K562 (cell line): ENCODE data around the gene CLIC1. TPM values are rescaled to one million over a fixed set of nuclear protein-coding genes. Genes with fewer than 3 reads are reported as not detected.

Experiments
- ATAC-seq: fragments of 200-7000 bp; cut with Tn5 transposase; 3 replicates; pipeline ENCODE4 v1.9.1; 2020; ENCODE audit warnings: moderate library complexity
- BruUV-seq: library from RNA; stranded (reverse); fragments of 400-500 nt; replicated peaks from 2 replicates; lab custom pipeline; 2021; lab: Mats Ljungman, UMichigan
- CTCF ChIA-PET: fragments of 300-600 bp; formaldehyde crosslinking; extraction: SDS; loops from one replicate; lab custom pipeline; 2021; ENCODE audit warnings: low intra/inter-chr PET ratio; lab: Yijun Ruan, JAX
- POLR2A ChIA-PET: fragments of 300-600, 350-650 bp; sonication (Branson Sonifier 250); formaldehyde crosslinking; extraction: SDS; loops from one replicate; lab custom pipeline; 2021; ENCODE audit warnings: antibody characterized with exemption, inconsistent platforms; lab: Yijun Ruan, JAX
- DNase-seq, 4 experiments: peaks; one replicate each; pipeline versions ENCODE4 v3.0.0 to v3.0.0-alpha.2; 2011 to 2018; ENCODE audit warnings: low spot score in 3 of 4, mixed read lengths in 3 of 4; ENCODE audit errors: extremely low read depth in 1 of 4
- FAIRE-seq: peaks from 2 replicates; lab custom pipeline; 2011; peaks lifted over from hg19 to GRCh38; lab: Jason Lieb, UNC
- H2AFZ ChIP-seq: 2 replicates; pipeline ENCODE4 v1.6.0; 2011; ENCODE audit warnings: low read depth, low read length, control low read depth, inconsistent platforms
- H3K27ac ChIP-seq: fragments of 200-600 bp; 3 replicates; pipeline ENCODE4 v1.8.0; 2011; ENCODE audit warnings: low read depth, mild to moderate bottlenecking, control low read depth, inconsistent platforms, low read length, moderate library complexity, mixed read lengths; ENCODE audit errors: extremely low read depth
- H3K27me3 ChIP-seq, 2 experiments: fragments of 300-600 bp in 1 of 2; 2 replicates in 1 of 2; 3 replicates in 1 of 2; pipeline versions ENCODE4 v1.6.0 to v1.8.0; 2011; ENCODE audit warnings: inconsistent platforms in 2 of 2, low read length in 2 of 2, mild to moderate bottlenecking in 1 of 2, mixed read lengths in 1 of 2, moderate library complexity in 1 of 2; ENCODE audit not compliant: control insufficient read depth in 2 of 2, insufficient read depth in 2 of 2
- H3K36me3 ChIP-seq: fragments of 300-600 bp; 3 replicates; pipeline ENCODE4 v1.8.0; 2011; ENCODE audit warnings: mild to moderate bottlenecking, low read length, inconsistent platforms; ENCODE audit not compliant: control insufficient read depth, insufficient read depth
- H3K4me1 ChIP-seq, 2 experiments: fragments of 200-600 bp in 1 of 2; replicated peaks in 1 of 2; 2 replicates in 1 of 2; 3 replicates in 1 of 2; pipeline versions ENCODE4 v1.5.1 to v1.8.0; 2011; ENCODE audit warnings: inconsistent platforms in 2 of 2, low read length in 2 of 2, mild to moderate bottlenecking in 1 of 2, mixed read lengths in 1 of 2, moderate library complexity in 1 of 2; ENCODE audit not compliant: control insufficient read depth in 2 of 2, insufficient read depth in 2 of 2
- H3K4me2 ChIP-seq: 2 replicates; pipeline ENCODE4 v1.6.1; 2011; ENCODE audit warnings: low read length, control low read depth, inconsistent platforms, mixed read lengths; ENCODE audit not compliant: insufficient read depth
- H3K4me3 ChIP-seq: fragments of 200-600 bp; sonication (generic), shearing (Covaris generic); 2 replicates; pipeline ENCODE4 v1.5.1; 2016; ENCODE audit warnings: control low read depth, inconsistent platforms
- H3K79me2 ChIP-seq: fragments of 200-600 bp; 3 replicates; pipeline ENCODE4 v1.8.0; 2011; ENCODE audit warnings: low read length, inconsistent platforms; ENCODE audit not compliant: control insufficient read depth, insufficient read depth
- H3K9ac ChIP-seq, 2 experiments: 2 replicates each; pipeline versions ENCODE4 v1.6.0 to v1.6.1; 2011; ENCODE audit warnings: low read depth in 2 of 2, low read length in 2 of 2, control low read depth in 1 of 2, inconsistent platforms in 1 of 2, mild to moderate bottlenecking in 1 of 2, mixed read lengths in 1 of 2; ENCODE audit not compliant: insufficient read depth in 1 of 2
- H3K9me1 ChIP-seq: one replicate; pipeline ENCODE4 v1.6.0; 2011; ENCODE audit warnings: inconsistent platforms, mild to moderate bottlenecking, low read length, moderate library complexity; ENCODE audit not compliant: control insufficient read depth, insufficient read depth
- H3K9me3 ChIP-seq: replicated peaks from 2 replicates; pipeline ENCODE4 v1.5.1; 2011; ENCODE audit warnings: low read depth, low read length, inconsistent platforms; ENCODE audit not compliant: control insufficient read depth, insufficient read depth
- H4K20me1 ChIP-seq: replicated peaks from 2 replicates; pipeline ENCODE4 v1.6.1; 2011; ENCODE audit warnings: low read length, inconsistent platforms, mixed read lengths; ENCODE audit not compliant: control insufficient read depth, insufficient read depth
- C11orf30 ChIP-seq: fragments of 450-650 bp; IDR thresholded peaks from 2 replicates; pipeline ENCODE4 v1.6.1; 2016; ENCODE audit warnings: low read depth, mild to moderate bottlenecking
- CC2D1A ChIP-seq: fragments of 450-650 bp; IDR thresholded peaks from 2 replicates; pipeline ENCODE4 v1.6.1; 2017; ENCODE audit warnings: mild to moderate bottlenecking
- ETS2 ChIP-seq: IDR thresholded peaks from 2 replicates; pipeline ENCODE4 v1.6.1; 2016; ENCODE audit warnings: borderline replicate concordance, missing genetic modification characterization, mild to moderate bottlenecking, moderate library complexity, missing compliant biosample characterization; ENCODE audit not compliant: poor library complexity, severe bottlenecking
- HMG20A ChIP-seq: fragments of 450-650 bp; formaldehyde crosslinking; conservative IDR thresholded peaks from 2 replicates; pipeline ENCODE4 v1.4.0; 2020; ENCODE audit warnings: mild to moderate bottlenecking, mixed read lengths
- IRF2 ChIP-seq: sonication (generic); formaldehyde crosslinking; IDR thresholded peaks from 2 replicates; pipeline ENCODE4 v1.8.1; 2022; ENCODE audit warnings: mild to moderate bottlenecking, missing genetic modification reagents
- MCM3 ChIP-seq: fragments of 450-650 bp; IDR thresholded peaks from 2 replicates; pipeline ENCODE4 v1.6.1; 2016
- MCM7 ChIP-seq, 2 experiments: fragments of 450-650 bp; IDR thresholded peaks; 2 replicates each; pipeline ENCODE4 v1.6.1; 2016 to 2018
- NCOA4 ChIP-seq: fragments of 450-650 bp; IDR thresholded peaks from 2 replicates; pipeline ENCODE4 v1.6.1; 2018; ENCODE audit warnings: mild to moderate bottlenecking; ENCODE audit not compliant: partially characterized antibody
- NR4A1 ChIP-seq, 2 experiments: fragments of 250-450 bp in 1 of 2; fragments of 450-650 bp in 1 of 2; sonication (Bioruptor Pico) in 1 of 2; IDR thresholded peaks; 2 replicates each; pipeline versions ENCODE4 v1.4.0 to v1.6.1; 2016 to 2020; ENCODE audit warnings: mild to moderate bottlenecking in 2 of 2, missing compliant biosample characterization in 1 of 2, missing genetic modification characterization in 1 of 2, moderate library complexity in 1 of 2
- POLR3G ChIP-seq: IDR thresholded peaks from 2 replicates; pipeline ENCODE4 v1.6.1; 2011; ENCODE audit not compliant: insufficient read length, insufficient replicate concordance; ENCODE audit errors: extremely low read depth
- SNIP1 ChIP-seq: fragments of 450-650 bp; IDR thresholded peaks from 2 replicates; pipeline ENCODE4 v1.7.1; 2017; ENCODE audit warnings: low read depth, mild to moderate bottlenecking
- ZBTB17 ChIP-seq: fragments of 450-650 bp; formaldehyde crosslinking; IDR thresholded peaks from 2 replicates; pipeline ENCODE4 v1.4.0; 2020; ENCODE audit warnings: mild to moderate bottlenecking
- ZNF146 ChIP-seq: IDR thresholded peaks from one replicate; pipeline ENCODE4 v1.6.1; 2018; ENCODE audit warnings: missing compliant biosample characterization; ENCODE audit not compliant: unreplicated experiment
- ZNF184 ChIP-seq: sonication (generic); formaldehyde crosslinking; IDR thresholded peaks from 2 replicates; pipeline ENCODE4 v1.5.0; 2020; ENCODE audit warnings: missing genetic modification reagents
- ZNF239 ChIP-seq: fragments of 250-450 bp; sonication (Bioruptor Pico); IDR thresholded peaks from 2 replicates; pipeline ENCODE4 v1.4.0; 2020; ENCODE audit warnings: mild to moderate bottlenecking
- ZNF561 ChIP-seq: fragments of 450-650 bp; formaldehyde crosslinking; conservative IDR thresholded peaks from 2 replicates; pipeline ENCODE4 v1.4.0; 2020; ENCODE audit warnings: mild to moderate bottlenecking, moderate library complexity
- ZNF76 ChIP-seq: fragments of 250-450 bp; sonication (Bioruptor Pico); IDR thresholded peaks from 2 replicates; pipeline ENCODE4 v1.4.0; 2020; ENCODE audit warnings: mild to moderate bottlenecking, moderate library complexity, borderline replicate concordance
- ZNF764 ChIP-seq: fragments of 250-450 bp; sonication (Bioruptor Pico); IDR thresholded peaks from 2 replicates; pipeline ENCODE4 v1.4.0; 2020; ENCODE audit warnings: low read depth, mild to moderate bottlenecking, moderate library complexity
- ZNF77 ChIP-seq: fragments of 250-450 bp; sonication (Bioruptor Pico); IDR thresholded peaks from 2 replicates; pipeline ENCODE4 v1.5.0; 2020
- ZNF79 ChIP-seq: fragments of 250-450 bp; sonication (Bioruptor Pico); IDR thresholded peaks from 2 replicates; pipeline ENCODE4 v1.4.0; 2020; ENCODE audit warnings: low read depth, mild to moderate bottlenecking, moderate library complexity
- WGBS: fragments of 100-300 bp; shearing (Covaris generic); methylation state at CpG from one replicate; pipeline ENCODE4 v1.1.6; 2016; ENCODE audit warnings: low coverage, mixed read lengths; ENCODE audit not compliant: insufficient coverage; ENCODE audit errors: missing lambda C conversion rate; 5-methylcytosine and 5-hydroxymethylcytosine counted together
- in situ Hi-C: fragments of 300-500 bp; cut with MboI; formaldehyde crosslinking; loops from 4 replicates; pipeline ENCODE4 v1.15.0; 2018; ENCODE audit warnings: inconsistent platforms, mixed read lengths
- intact Hi-C: fragments of 100-400 bp; cut with micrococcal nuclease; formaldehyde crosslinking; loops from 2 replicates; pipeline ENCODE4 v1.14.2; 2022
- polyA plus RNA-seq, 8 experiments: library from polyadenylated mRNA; depleted of rRNA in 4 of 8; stranded (reverse) in 5 of 8; unstranded in 3 of 8; fragments of >200 nt; fragmentation: Nextera tagmentation in 2 of 8; fragmentation: Illumina TruSeq in 1 of 8; extraction: Ambion mirVana in 2 of 8; extraction: Trizol in 1 of 8; gene quantifications; 2 replicates each; pipeline versions ENCODE4 v1.2.1 to v1.2.3, GENCODE V29; 2011 to 2014; ENCODE audit warnings: inconsistent platforms in 1 of 8, missing spikeins in 1 of 8
- total RNA-seq, 7 experiments: library from RNA; depleted of rRNA in 6 of 7; stranded (reverse); fragments of >200 nt in 6 of 7; fragmentation: Illumina TruSeq in 2 of 7; extraction: Trizol in 2 of 7; gene quantifications; 2 replicates each; pipeline versions ENCODE4 v1.2.1 to v1.2.3, GENCODE V29; 2011 to 2021; ENCODE audit warnings: low replicate concordance in 1 of 7
- TF ChIP-seq, protein P1 (sequence below): fragments of 250-450 bp; sonication (Bioruptor Pico); IDR thresholded peaks from 2 replicates; pipeline ENCODE4 v1.8.0; 2021; ENCODE audit warnings: moderate library complexity, mild to moderate bottlenecking, inconsistent platforms
- TF ChIP-seq, protein P2 (sequence below): sonication (generic); formaldehyde crosslinking; IDR thresholded peaks from 2 replicates; pipeline ENCODE4 v1.8.0; 2023; ENCODE audit warnings: mild to moderate bottlenecking, missing genetic modification reagents

The CLIC1 gene
- total and polyA plus RNA-seq, 9 of the 15 experiments (the other 6 are each of a cell fraction or from before 2014, with no cell fraction given) = 1,267 to 2,419 (median 1,808) TPM

DNA sequence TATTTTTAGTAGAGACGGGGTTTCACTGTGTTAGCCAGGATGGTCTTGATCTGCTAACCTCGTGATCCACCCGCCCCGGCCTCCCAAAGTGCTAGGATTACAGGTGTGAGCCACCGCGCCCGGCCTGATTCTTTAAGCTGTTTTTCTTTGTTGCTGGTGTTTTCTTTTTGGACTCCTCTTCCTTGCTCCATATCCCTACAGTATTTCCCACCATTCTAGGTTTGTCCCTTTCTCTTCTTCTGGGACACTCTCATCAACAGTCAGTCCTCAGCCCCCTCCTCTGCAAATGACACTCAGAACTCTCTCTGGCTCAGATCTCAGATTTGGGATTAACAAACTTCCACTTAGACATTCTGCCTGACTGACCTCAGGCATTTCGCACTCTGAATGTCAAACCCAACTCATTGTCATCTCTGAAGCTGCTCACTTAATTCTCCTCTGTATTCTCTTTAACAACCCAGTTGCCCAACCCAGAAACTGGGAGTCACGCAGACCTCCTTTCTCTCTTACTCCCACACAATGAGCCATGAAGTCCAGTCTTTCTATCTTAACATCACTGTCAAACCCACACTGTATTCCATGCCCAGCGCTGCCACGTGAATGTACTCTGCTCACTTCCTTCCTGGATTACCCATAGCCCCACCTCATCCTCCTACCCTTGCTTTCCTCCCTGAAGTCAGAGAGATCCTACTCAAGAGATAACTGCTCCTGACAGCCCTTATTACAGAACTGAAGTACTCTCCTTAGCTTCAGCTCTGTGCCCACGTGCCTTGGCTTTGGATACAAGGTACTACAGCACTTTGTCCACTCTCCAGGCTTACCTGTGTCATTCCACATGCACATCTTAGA lies 10.6 kb downstream of the CLIC1 start:
- peaks cover 32% of the 10 kb centered on the region; the same call in 2 of the 3 replicates for H3K36me3 ChIP-seq
- peak overlapping the region in 1 of 2 experiments; percentile 12; a peak in 2 of 4 replicates for H3K9ac ChIP-seq
- BruUV-seq = no TSS peak
- peak overlapping the region; percentile 56 for H3K4me2 ChIP-seq
- no peaks in the 10 kb centered on the region for H3K27me3 ChIP-seq
- H4K20me1 ChIP-seq = no peaks in the 10 kb centered on the region
- H3K4me3 ChIP-seq = no peak overlapping the region
- H3K27ac ChIP-seq = peak overlapping the region; percentile 64
- ATAC-seq (no peak), DNase-seq (peak in 2 of 4 experiments; percentile 67 to 78), FAIRE-seq (peak; percentile 85)
- ChIA-PET POLR2A (interaction anchor here (0.6 to 15.0 kb wide), 12 partner anchors 10 to 106 kb away, joined by 3 to 236 read pairs (median 4); partner anchors contain the start of genes APOM, CLIC1, CSNK2B and DDAH2), CTCF (interaction anchor here (0.7 to 1.0 kb wide), 2 partner anchors 9 to 125 kb away, joined by 3 read pairs; no protein-coding TSS in a partner anchor)
- H3K79me2 ChIP-seq = peaks cover 12% of the 10 kb centered on the region; the same call in 1 of the 3 replicates
- intact Hi-C loops = no loop called here
- H3K9me1 ChIP-seq = peaks cover 5% of the 10 kb centered on the region
- peak overlapping the region; percentile 78 for H2AFZ ChIP-seq
- WGBS = 61% methylated on average over 12 of the region's 12 CpGs
- peaks cover 43 to 69% of the 10 kb centered on the region in 2 experiments for H3K4me1 ChIP-seq
- H3K9me3 ChIP-seq = no peaks in the 10 kb centered on the region
- in situ Hi-C loops = no loop called here
- TF ChIP-seq C11orf30 (no peak), ZNF77 (CRISPR knock-in tag) (no peak), ETS2 (tag) (no peak), SNIP1 (no peak), ZBTB17 (CRISPR knock-in tag) (peak; percentile 73; the same call in 1 of the 2 replicates), ZNF76 (peak; percentile 90), ZNF764 (no peak), ZNF184 (CRISPR knock-in tag) (no peak), NCOA4 (no peak), IRF2 (CRISPR knock-in tag) (no peak), MCM3 (no peak), ZNF146 (CRISPR knock-in tag) (no peak), ZNF239 (peak; percentile 67), POLR3G (no peak), ZNF561 (CRISPR knock-in tag) (no peak), HMG20A (CRISPR knock-in tag) (0 out of 2 replicates have a peak, but pooled peaks have one; percentile 60), NR4A1 (CRISPR knock-in tag; IDR thresholded peaks at IDR 0.05) (peak; percentile 86; the same call in 1 of the 2 replicates), NR4A1 (tag; IDR thresholded peaks at IDR 0.05) (peak; percentile 78), MCM7 (IDR thresholded peaks at IDR 0.05) (no peak), CC2D1A (no peak), ZNF79 (CRISPR knock-in tag) (0 out of 2 replicates have a peak, but pooled peaks have one; percentile 50)
- TF ChIP-seq, protein P1, sequence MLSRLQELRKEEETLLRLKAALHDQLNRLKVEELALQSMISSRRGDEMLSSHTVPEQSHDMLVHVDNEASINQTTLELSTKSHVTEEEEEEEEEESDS (CRISPR knock-in tag) = no peak
- TF ChIP-seq, protein P2, sequence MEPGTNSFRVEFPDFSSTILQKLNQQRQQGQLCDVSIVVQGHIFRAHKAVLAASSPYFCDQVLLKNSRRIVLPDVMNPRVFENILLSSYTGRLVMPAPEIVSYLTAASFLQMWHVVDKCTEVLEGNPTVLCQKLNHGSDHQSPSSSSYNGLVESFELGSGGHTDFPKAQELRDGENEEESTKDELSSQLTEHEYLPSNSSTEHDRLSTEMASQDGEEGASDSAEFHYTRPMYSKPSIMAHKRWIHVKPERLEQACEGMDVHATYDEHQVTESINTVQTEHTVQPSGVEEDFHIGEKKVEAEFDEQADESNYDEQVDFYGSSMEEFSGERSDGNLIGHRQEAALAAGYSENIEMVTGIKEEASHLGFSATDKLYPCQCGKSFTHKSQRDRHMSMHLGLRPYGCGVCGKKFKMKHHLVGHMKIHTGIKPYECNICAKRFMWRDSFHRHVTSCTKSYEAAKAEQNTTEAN (CRISPR knock-in tag) = no peak
